ENCODE measurements around the gene DRAM1.
"Not testable (repeated sequence)": the region's sequence is repeated elsewhere in the genome, so short reads cannot be mapped to it uniquely, and the experiment has no call there.

Gene DRAM1

GRCh38 chr12:101863981-101864380 is 13.4 kb upstream of the DRAM1 start:
- no peaks in the 10 kb centered on the region for H3F3A ChIP-seq (ENCODE audit: control insufficient read depth, insufficient read depth)
- no peaks in the 10 kb centered on the region for H3K36me3 ChIP-seq (ENCODE audit: control insufficient read depth, low read length)
- no peaks in the 10 kb centered on the region for H3K9me2 ChIP-seq (replicated peaks; ENCODE audit: control insufficient read depth, low read length)
- no peaks in the 10 kb centered on the region for H3K4me1 ChIP-seq (ENCODE audit: control insufficient read depth, low read length)
- H3K27ac ChIP-seq (ENCODE audit: low read depth, low read length), result no peak overlapping the region
- no peaks in the 10 kb centered on the region for H3K79me2 ChIP-seq (ENCODE audit: control insufficient read depth, low read length)
- no peak for TF ChIP-seq EZH2phosphoT487 (IDR thresholded peaks at IDR 0.05; ENCODE audit: borderline replicate concordance, low read length)
- no peak for TF ChIP-seq CTCF (IDR thresholded peaks at IDR 0.05; ENCODE audit: low read depth, low read length, poor library complexity, severe bottlenecking)
- no peaks in the 10 kb centered on the region for H4K20me1 ChIP-seq (ENCODE audit: control insufficient read depth, insufficient read depth, low read depth, low read length)
- H3K9me3 ChIP-seq (ENCODE audit: control insufficient read depth, insufficient read depth, low read length), result no peaks in the 10 kb centered on the region
- no peaks in the 10 kb centered on the region for H3K27me3 ChIP-seq (ENCODE audit: control insufficient read depth, low read length)
- H3K4me2 ChIP-seq (ENCODE audit: low read length), result no peak overlapping the region
- H3K4me3 ChIP-seq (ENCODE audit: low read length), result no peak overlapping the region

GRCh38 chr12:101866615-101867373 is 10.6 kb upstream of the DRAM1 start:
- H3K9me3 ChIP-seq (ENCODE audit: control insufficient read depth, insufficient read depth, low read length), result no peaks in the 10 kb centered on the region
- no peaks in the 10 kb centered on the region for H3K27me3 ChIP-seq (ENCODE audit: control insufficient read depth, low read length)
- H3K4me3 ChIP-seq (ENCODE audit: low read length), result no peak overlapping the region
- no peaks in the 10 kb centered on the region for H3K36me3 ChIP-seq (ENCODE audit: control insufficient read depth, low read length)
- no peak for TF ChIP-seq EZH2phosphoT487 (IDR thresholded peaks at IDR 0.05; ENCODE audit: borderline replicate concordance, low read length)
- no peak overlapping the region for H3K27ac ChIP-seq (ENCODE audit: low read depth, low read length)
- H3K9me2 ChIP-seq (replicated peaks; ENCODE audit: control insufficient read depth, low read length), result no peaks in the 10 kb centered on the region
- H3K4me2 ChIP-seq (ENCODE audit: low read length), result no peak overlapping the region
- H3K79me2 ChIP-seq (ENCODE audit: control insufficient read depth, low read length), result no peaks in the 10 kb centered on the region
- H3F3A ChIP-seq (ENCODE audit: control insufficient read depth, insufficient read depth), result no peaks in the 10 kb centered on the region
- no peaks in the 10 kb centered on the region for H3K4me1 ChIP-seq (ENCODE audit: control insufficient read depth, low read length)
- H4K20me1 ChIP-seq (ENCODE audit: control insufficient read depth, insufficient read depth, low read depth, low read length), result no peaks in the 10 kb centered on the region

- not testable (repeated sequence) for H3K4me2 ChIP-seq (ENCODE audit: low read length); H3K36me3 ChIP-seq (ENCODE audit: control insufficient read depth, low read length); H3K27me3 ChIP-seq (ENCODE audit: control insufficient read depth, low read length); H3F3A ChIP-seq (ENCODE audit: control insufficient read depth, insufficient read depth); H3K79me2 ChIP-seq (ENCODE audit: control insufficient read depth, low read length); H3K9me2 ChIP-seq (replicated peaks; ENCODE audit: control insufficient read depth, low read length); H3K4me1 ChIP-seq (ENCODE audit: control insufficient read depth, low read length); H3K9me3 ChIP-seq (ENCODE audit: control insufficient read depth, insufficient read depth, low read length); H3K27ac ChIP-seq (ENCODE audit: low read depth, low read length); H3K4me3 ChIP-seq (ENCODE audit: low read length); H4K20me1 ChIP-seq (ENCODE audit: control insufficient read depth, insufficient read depth, low read depth, low read length)
Measured at GRCh38 chr12:101867619-101868018, 9.8 kb upstream of the DRAM1 start.

GRCh38 chr12:101870925-101871324 is 6.5 kb upstream of the DRAM1 start:
- H3K4me2 ChIP-seq (ENCODE audit: low read length), result no peak overlapping the region
- TF ChIP-seq EZH2phosphoT487 (IDR thresholded peaks at IDR 0.05; ENCODE audit: borderline replicate concordance, low read length) (no peak), CTCF (IDR thresholded peaks at IDR 0.05; ENCODE audit: low read depth, low read length, poor library complexity, severe bottlenecking) (no peak)
- H3K27me3 ChIP-seq (ENCODE audit: control insufficient read depth, low read length), result no peaks in the 10 kb centered on the region
- no peaks in the 10 kb centered on the region for H3K4me1 ChIP-seq (ENCODE audit: control insufficient read depth, low read length)
- H4K20me1 ChIP-seq (ENCODE audit: control insufficient read depth, insufficient read depth, low read depth, low read length), result no peaks in the 10 kb centered on the region
- no peaks in the 10 kb centered on the region for H3K9me3 ChIP-seq (ENCODE audit: control insufficient read depth, insufficient read depth, low read length)
- H3K4me3 ChIP-seq (ENCODE audit: low read length), result no peak overlapping the region
- no peaks in the 10 kb centered on the region for H3F3A ChIP-seq (ENCODE audit: control insufficient read depth, insufficient read depth)
- H3K9me2 ChIP-seq (replicated peaks; ENCODE audit: control insufficient read depth, low read length), result no peaks in the 10 kb centered on the region
- no peaks in the 10 kb centered on the region for H3K36me3 ChIP-seq (ENCODE audit: control insufficient read depth, low read length)
- H3K27ac ChIP-seq (ENCODE audit: low read depth, low read length), result no peak overlapping the region
- no peaks in the 10 kb centered on the region for H3K79me2 ChIP-seq (ENCODE audit: control insufficient read depth, low read length)
